H1 (cell line): Measurements from ENCODE around the gene OR8B12. TPM values are rescaled to one million over a fixed set of nuclear protein-coding genes. Genes with fewer than 3 reads are reported as not detected.

Experiments
- CTCF ChIA-PET: fragments of 300-600 bp; sonication (Branson Sonifier 250); formaldehyde crosslinking; loops from one replicate; lab custom pipeline; 2021; ENCODE audit not compliant: partially characterized antibody; lab: Charles Lee
- POLR2A ChIA-PET: fragments of 300-600 bp; sonication (Branson Sonifier 250); formaldehyde crosslinking; loops from one replicate; lab custom pipeline; 2021; ENCODE audit warnings: inconsistent platforms; ENCODE audit not compliant: partially characterized antibody; lab: Charles Lee
- DNase-seq, 2 experiments: peaks; one replicate each; pipeline versions ENCODE4 v3.0.0 to v3.0.0-alpha.2; 2010 to 2022; ENCODE audit warnings: low spot score in 2 of 2, low read depth in 1 of 2, mixed read lengths in 1 of 2
- FAIRE-seq: peaks from 2 replicates; lab custom pipeline; 2011; peaks lifted over from hg19 to GRCh38; lab: Jason Lieb, UNC
- H2AFZ ChIP-seq: 2 replicates; pipeline ENCODE4 v1.8.1; 2012; ENCODE audit warnings: low read length, inconsistent platforms
- H2AK5ac ChIP-seq: 2 replicates; pipeline ENCODE4 v1.6.1; 2013; ENCODE audit warnings: low read depth, low read length
- H2BK120ac ChIP-seq: replicated peaks from 2 replicates; pipeline ENCODE3; 2013; ENCODE audit warnings: low read depth, low read length, inconsistent platforms
- H2BK12ac ChIP-seq: 2 replicates; pipeline ENCODE4 v1.6.1; 2013; ENCODE audit warnings: low read depth, low read length
- H2BK15ac ChIP-seq: 2 replicates; pipeline ENCODE4 v1.6.1; 2013; ENCODE audit warnings: low read length
- H2BK20ac ChIP-seq: 2 replicates; pipeline ENCODE4 v1.6.1; 2013; ENCODE audit warnings: low read length
- H2BK5ac ChIP-seq: 2 replicates; pipeline ENCODE4 v1.6.1; 2013; ENCODE audit warnings: low read depth, low read length
- H3K14ac ChIP-seq: 2 replicates; pipeline ENCODE4 v1.6.1; 2013; ENCODE audit warnings: inconsistent platforms; ENCODE audit not compliant: insufficient read length
- H3K18ac ChIP-seq: 2 replicates; pipeline ENCODE4 v1.6.1; 2013; ENCODE audit warnings: low read length; ENCODE audit errors: extremely low read depth
- H3K23ac ChIP-seq: 2 replicates; pipeline ENCODE4 v1.6.1; 2013; ENCODE audit warnings: inconsistent platforms; ENCODE audit not compliant: insufficient read length
- H3K23me2 ChIP-seq: 2 replicates; pipeline ENCODE4 v1.6.1; 2013; ENCODE audit warnings: low read depth, low read length
- H3K27ac ChIP-seq: 2 replicates; pipeline ENCODE4 v1.6.1; 2011; ENCODE audit warnings: low read depth, low read length, inconsistent platforms
- H3K27me3 ChIP-seq, 4 experiments: replicated peaks in 1 of 4; 1 replicate in 1 of 4; 2 replicates in 3 of 4; pipeline versions ENCODE4 v1.6.1 to v1.8.1; 2011 to 2013; ENCODE audit warnings: low read length in 3 of 4, mild to moderate bottlenecking in 3 of 4, inconsistent platforms in 2 of 4, mixed read lengths in 2 of 4, moderate library complexity in 1 of 4; ENCODE audit not compliant: control insufficient read depth in 3 of 4, insufficient read depth in 3 of 4; ENCODE audit errors: extremely low read depth in 1 of 4
- H3K36me3 ChIP-seq, 4 experiments: 2 replicates each; pipeline versions ENCODE4 v1.6.1 to v1.8.1; 2011 to 2013; ENCODE audit warnings: mild to moderate bottlenecking in 4 of 4, low read length in 3 of 4, moderate library complexity in 2 of 4, control low read depth in 1 of 4, inconsistent platforms in 1 of 4; ENCODE audit not compliant: insufficient read depth in 4 of 4, control insufficient read depth in 2 of 4
- H3K4ac ChIP-seq: replicated peaks from 2 replicates; pipeline ENCODE3; 2013; ENCODE audit warnings: low read length, low read depth, mixed read lengths, inconsistent platforms; ENCODE audit not compliant: insufficient read length
- H3K4me1 ChIP-seq, 4 experiments: replicated peaks in 1 of 4; 1 replicate in 1 of 4; 2 replicates in 3 of 4; pipeline versions ENCODE4 v1.6.1 to v1.8.1; 2011 to 2013; ENCODE audit warnings: low read length in 3 of 4, inconsistent platforms in 2 of 4, mixed read lengths in 1 of 4; ENCODE audit not compliant: insufficient read depth in 4 of 4, control insufficient read depth in 3 of 4
- H3K4me2 ChIP-seq, 2 experiments: 2 replicates each; pipeline versions ENCODE4 v1.6.1 to v1.8.1; 2011 to 2013; ENCODE audit warnings: low read depth in 2 of 2, low read length in 2 of 2, control low read depth in 1 of 2, inconsistent platforms in 1 of 2, mild to moderate bottlenecking in 1 of 2; ENCODE audit not compliant: insufficient read depth in 1 of 2
- H3K4me3 ChIP-seq, 4 experiments: fragments of 200-600, 300-600 bp in 1 of 4; sonication (generic), shearing (Covaris generic), sonication (Bioruptor Twin) in 1 of 4; 2 replicates each; pipeline versions ENCODE4 v1.5.1 to v1.8.1; 2011 to 2016; ENCODE audit warnings: low read length in 4 of 4, low read depth in 3 of 4, control low read depth in 2 of 4, inconsistent platforms in 2 of 4, mild to moderate bottlenecking in 2 of 4, mixed read lengths in 1 of 4, moderate library complexity in 1 of 4; ENCODE audit not compliant: insufficient read depth in 2 of 4; ENCODE audit errors: extremely low read depth in 1 of 4
- H3K56ac ChIP-seq: replicated peaks from 2 replicates; pipeline ENCODE3; 2013; ENCODE audit warnings: low read depth, mild to moderate bottlenecking, mixed read lengths, low read length, inconsistent platforms; ENCODE audit not compliant: insufficient read length
- H3K79me1 ChIP-seq: 2 replicates; pipeline ENCODE4 v1.6.1; 2013; ENCODE audit warnings: low read depth, low read length, control low read depth
- H3K79me2 ChIP-seq, 2 experiments: 2 replicates each; pipeline versions ENCODE4 v1.6.1 to v1.8.1; 2012 to 2013; ENCODE audit warnings: low read length in 2 of 2, mild to moderate bottlenecking in 2 of 2, inconsistent platforms in 1 of 2; ENCODE audit not compliant: insufficient read depth in 2 of 2, control insufficient read depth in 1 of 2
- H3K9ac ChIP-seq, 4 experiments: replicated peaks in 1 of 4; 1 replicate in 1 of 4; 2 replicates in 3 of 4; pipeline versions ENCODE4 v1.6.1 to v1.8.1; 2011 to 2013; ENCODE audit warnings: low read depth in 3 of 4, low read length in 3 of 4, control low read depth in 2 of 4, mild to moderate bottlenecking in 2 of 4, moderate library complexity in 2 of 4, inconsistent platforms in 1 of 4; ENCODE audit errors: extremely low read depth in 1 of 4
- H3K9me3 ChIP-seq, 2 experiments: 2 replicates each; pipeline versions ENCODE4 v1.6.1 to v1.8.1; 2012 to 2013; ENCODE audit warnings: mild to moderate bottlenecking in 2 of 2, moderate library complexity in 2 of 2, control low read depth in 1 of 2, inconsistent platforms in 1 of 2, low read depth in 1 of 2, low read length in 1 of 2, mixed read lengths in 1 of 2; ENCODE audit not compliant: insufficient read depth in 2 of 2
- H4K20me1 ChIP-seq, 2 experiments: replicated peaks in 1 of 2; 2 replicates each; pipeline versions ENCODE3 to v1.8.1; 2011 to 2013; ENCODE audit warnings: inconsistent platforms in 2 of 2, low read length in 2 of 2, mild to moderate bottlenecking in 1 of 2; ENCODE audit not compliant: insufficient read depth in 2 of 2, control insufficient read depth in 1 of 2
- H4K5ac ChIP-seq: 2 replicates; pipeline ENCODE4 v1.6.1; 2013; ENCODE audit warnings: low read length, low read depth, mixed read lengths, inconsistent platforms; ENCODE audit not compliant: insufficient read length
- H4K8ac ChIP-seq: 2 replicates; pipeline ENCODE4 v1.8.0; 2013; ENCODE audit warnings: mild to moderate bottlenecking, moderate library complexity, low read length, inconsistent platforms; ENCODE audit not compliant: insufficient read depth; ENCODE audit errors: extremely low read depth
- H4K91ac ChIP-seq: replicated peaks from 2 replicates; pipeline ENCODE3; 2013; ENCODE audit warnings: low read length, mixed read lengths, inconsistent platforms; ENCODE audit not compliant: insufficient read length
- CTCF ChIP-seq, 3 experiments: IDR thresholded peaks; 1 replicate in 2 of 3; 2 replicates in 1 of 3; pipeline versions ENCODE4 v1.5.1 to v1.6.1; 2011; ENCODE audit warnings: low read length in 3 of 3, mild to moderate bottlenecking in 3 of 3, inconsistent platforms in 2 of 3, low read depth in 1 of 3, moderate library complexity in 1 of 3; ENCODE audit not compliant: insufficient read depth in 1 of 3; ENCODE audit errors: control extremely low read depth in 1 of 3
- RAD21 ChIP-seq, 2 experiments: IDR thresholded peaks in 1 of 2; conservative IDR thresholded peaks in 1 of 2; 2 replicates each; pipeline ENCODE4 v1.6.1; 2011; ENCODE audit warnings: low read depth in 2 of 2, low read length in 2 of 2, improper control_type of control experiment in 1 of 2, inconsistent platforms in 1 of 2, mild to moderate bottlenecking in 1 of 2, moderate library complexity in 1 of 2
- RXRA ChIP-seq: IDR thresholded peaks from 2 replicates; pipeline ENCODE4 v1.6.1; 2011; ENCODE audit warnings: low read depth, mild to moderate bottlenecking, low read length, moderate library complexity; ENCODE audit not compliant: insufficient read depth
- SAP30 ChIP-seq: fragments of 300-600 bp; sonication (generic); IDR thresholded peaks from 2 replicates; pipeline ENCODE4 v1.7.1; 2012; ENCODE audit warnings: low read length, moderate library complexity, mild to moderate bottlenecking, inconsistent platforms; ENCODE audit not compliant: insufficient read depth, insufficient replicate concordance
- WGBS, 2 experiments: shearing (Covaris generic) in 1 of 2; methylation state at CpG; one replicate each; pipeline versions ENCODE4 v1.1.6 to v1.1.7; 2013 to 2015; ENCODE audit warnings: low lambda C conversion rate in 2 of 2, mixed read lengths in 2 of 2, inconsistent platforms in 1 of 2, low coverage in 1 of 2, missing lambda C conversion rate in 1 of 2; ENCODE audit not compliant: insufficient replicate concordance in 2 of 2, insufficient coverage in 1 of 2, insufficient read length in 1 of 2; ENCODE audit errors: extremely low coverage in 1 of 2, missing lambda C conversion rate in 1 of 2; 5-methylcytosine and 5-hydroxymethylcytosine counted together
- polyA plus RNA-seq, 7 experiments: library from polyadenylated mRNA; depleted of rRNA in 3 of 7; stranded (reverse) in 5 of 7; unstranded in 2 of 7; fragments of >200 nt in 5 of 7; fragments of 200-250 nt in 2 of 7; gene quantifications; 1 replicate in 5 of 7; 2 replicates in 1 of 7; 4 replicates in 1 of 7; pipeline versions ENCODE4 v1.2.1 to v1.2.3, GENCODE V29; 2011 to 2013; ENCODE audit warnings: missing spikeins in 2 of 7, mixed read lengths in 2 of 7
- total RNA-seq: library from RNA; stranded (reverse); fragmentation: NEBNext Ultra II Directional; extraction: Animal tissue kit (Norgen Biotek cat#: 25700); gene quantifications from 2 replicates; pipeline ENCODE4 v1.2.1, GENCODE V29; 2021

OR8B12 gene
- total and polyA plus RNA-seq, 2 of the 8 experiments (the other 6 are each of a cell fraction or from before 2014, with no cell fraction given), result not detected

DNA sequence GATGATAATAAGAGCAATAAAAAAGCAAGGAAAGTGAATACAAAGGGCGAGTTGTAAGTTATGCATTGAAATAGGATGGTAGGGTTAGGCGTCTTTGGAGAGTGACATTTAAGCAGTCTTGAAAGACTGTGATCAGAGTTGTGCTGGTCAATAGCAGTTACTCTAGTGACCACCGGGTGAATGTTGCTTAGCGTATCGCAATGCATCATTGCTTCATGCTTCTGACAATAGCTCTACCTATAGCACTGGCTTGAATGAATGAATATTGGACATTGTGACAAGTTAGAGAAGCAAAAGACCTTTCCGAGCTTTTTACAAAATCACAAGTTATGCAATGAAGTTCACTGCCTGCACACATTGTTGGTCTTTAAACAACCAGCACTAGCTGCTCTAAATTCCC is 7.7 kb upstream of the OR8B12 start:
- H2AFZ ChIP-seq, result no peak overlapping the region
- no peak overlapping the region for H3K27ac ChIP-seq
- no peak overlapping the region for H4K91ac ChIP-seq
- no peak overlapping the region for H2BK120ac ChIP-seq
- H3K79me2 ChIP-seq, result no peaks in the 10 kb centered on the region
- no peaks in the 10 kb centered on the region for H3K79me1 ChIP-seq
- no peak overlapping the region for H3K18ac ChIP-seq
- H3K36me3 ChIP-seq, result no peaks in the 10 kb centered on the region
- no peak overlapping the region for H2BK12ac ChIP-seq
- H2BK20ac ChIP-seq, result no peak overlapping the region
- H3K4me1 ChIP-seq, result no peaks in the 10 kb centered on the region
- no peak overlapping the region for H2BK5ac ChIP-seq
- H4K20me1 ChIP-seq, result no peaks in the 10 kb centered on the region
- WGBS, 2 experiments, result 75% methylated on average over 6 of the region's 6 CpGs; no CpG with 5 or more reads in 1 of the 2 experiments
- H4K8ac ChIP-seq, result no peak overlapping the region
- no peaks in the 10 kb centered on the region for H3K9me3 ChIP-seq
- H3K56ac ChIP-seq, result no peak overlapping the region
- H3K27me3 ChIP-seq, result no peaks in the 10 kb centered on the region
- no peak overlapping the region for H2BK15ac ChIP-seq
- H4K5ac ChIP-seq, result no peak overlapping the region
- H3K4me3 ChIP-seq, result no peak overlapping the region
- ChIA-PET POLR2A (no interaction called here), CTCF (interaction anchor here (0.6 to 2.6 kb wide), 29 partner anchors 12 to 925 kb away, joined by 3 to 11 read pairs (median 5); partner anchors contain the start of gene OR8A1)
- TF ChIP-seq RXRA (no peak), RAD21 (IDR thresholded peaks at IDR 0.05 in 1 of 2, conservative IDR thresholded peaks at IDR 0.05 in 1 of 2; ENCODE audit: low read depth in 2 of 2, low read length in 2 of 2) (peak in 1 of 2 experiments; percentile 11; a peak in 1 of 4 replicates), CTCF (IDR thresholded peaks at IDR 0.05; ENCODE audit: control extremely low read depth in 1 of 3, insufficient read depth in 1 of 3, low read depth in 1 of 3, low read length in 3 of 3) (peak in 1 of 3 experiments; percentile 55; a peak in 1 of 4 replicates), SAP30 (no peak)
- no peak overlapping the region for H3K4me2 ChIP-seq
- peak; percentile 28 for FAIRE-seq
- H3K4ac ChIP-seq, result no peak overlapping the region
- no peak overlapping the region for H3K14ac ChIP-seq
- DNase-seq, result no peak
- no peak overlapping the region for H3K23ac ChIP-seq
- no peak overlapping the region for H2AK5ac ChIP-seq
- H3K9ac ChIP-seq, result no peak overlapping the region
- H3K23me2 ChIP-seq, result no peaks in the 10 kb centered on the region
